Stomach (tissue), 9 donors: ENCODE measurements around the gene CLMP. TPM values are rescaled to one million over a fixed set of nuclear protein-coding genes. Genes with fewer than 3 reads are reported as not detected.

Experiments
- DNase-seq, 2 donors: peaks; one replicate each; pipeline versions ENCODE4 v3.0.0 to v3.0.0-alpha.2; 2013 to 2019
- H3K27ac ChIP-seq, 5 donors: fragments of 200-600 bp in 4 of 5; sonication (generic) in 4 of 5; one replicate each; pipeline ENCODE4 v1.5.1; 2013 to 2019; ENCODE audit warnings: mild to moderate bottlenecking in 1 of 5, moderate library complexity in 1 of 5
- H3K27me3 ChIP-seq, 3 donors: fragments of 200-600 bp; sonication (generic); one replicate each; pipeline ENCODE4 v1.5.1; 2017 to 2019; ENCODE audit warnings: mixed run types in 1 of 3
- H3K36me3 ChIP-seq, 4 donors: fragments of 200-600 bp; sonication (generic); 1 replicate in 3 of 4; 2 replicates in 1 of 4; pipeline ENCODE4 v1.5.1; 2016 to 2019
- H3K4me1 ChIP-seq, 4 donors: fragments of 200-600 bp; sonication (generic); one replicate each; pipeline ENCODE4 v1.5.1; 2016 to 2019
- H3K4me3 ChIP-seq, 4 donors: fragments of 200-600 bp; sonication (generic) in 3 of 4; one replicate each; pipeline ENCODE4 v1.5.1; 2016 to 2019; ENCODE audit warnings: mild to moderate bottlenecking in 1 of 4
- H3K9me3 ChIP-seq, 4 donors: fragments of 200-600 bp; sonication (generic); one replicate each; pipeline ENCODE4 v1.5.1; 2016 to 2019
- CTCF ChIP-seq, 7 experiments: fragments of 450-650 bp in 4 of 7; fragments of 200-600 bp in 3 of 7; sonication (generic) in 3 of 7; IDR thresholded peaks; one replicate each; pipeline ENCODE4 v1.5.1; 2016 to 2019; ENCODE audit warnings: antibody characterized with exemption in 7 of 7, control low read depth in 2 of 7, mild to moderate bottlenecking in 1 of 7
- EP300 ChIP-seq: sonication (generic); formaldehyde crosslinking; IDR thresholded peaks from one replicate; pipeline ENCODE4 v1.6.1; 2017; ENCODE audit warnings: antibody characterized with exemption
- POLR2A ChIP-seq, 4 donors: fragments of 450-650 bp; IDR thresholded peaks; one replicate each; pipeline ENCODE4 v1.6.1; 2016; ENCODE audit warnings: antibody characterized with exemption in 4 of 4, control low read depth in 2 of 4, mild to moderate bottlenecking in 1 of 4, moderate library complexity in 1 of 4
- POLR2AphosphoS5 ChIP-seq, 3 donors: sonication (generic); formaldehyde crosslinking; IDR thresholded peaks; one replicate each; pipeline ENCODE4 v1.6.1; 2016; ENCODE audit warnings: antibody characterized with exemption in 3 of 3
- WGBS, 5 donors: extraction: QIAGEN DNeasy Blood & Tissue Kit in 3 of 5; methylation state at CpG; one replicate each; pipeline versions ENCODE4 v1.1.5 to v1.1.7; 2013 to 2018; 5-methylcytosine and 5-hydroxymethylcytosine counted together
- intact Hi-C: fragments of 100-400 bp; cut with DNase I; formaldehyde crosslinking; loops from one replicate; pipeline ENCODE4 v1.15.1; 2023; ENCODE audit warnings: low total_unique reads
- polyA plus RNA-seq, 3 donors: library from polyadenylated mRNA; stranded (reverse); fragments of 200-250 nt; gene quantifications; one replicate each; pipeline ENCODE4 v1.2.3, GENCODE V29; 2013
- total RNA-seq, 5 donors: library from RNA; depleted of rRNA; stranded (reverse); fragments of >200 nt; gene quantifications; one replicate each; pipeline versions ENCODE4 v1.1.0 to v1.2.3, GENCODE V29; 2014 to 2016
- donor health status: healthy with polysubstance abuse.
- donor health status: Bipolar disorder and iron deficiency.
- donor health status: healthy.

CLMP gene
- total and polyA plus RNA-seq, 8 donors = 4.9 to 81.2 (median 40.5) TPM

GRCh38 chr11:123062892-123063825 lies 131.9 kb downstream of the CLMP start:
- H3K4me3 ChIP-seq = peak overlapping the region; percentile 73 to 99 (median 96)
- peak; percentile 50 to 84 for DNase-seq
- H3K27ac ChIP-seq = peak overlapping the region; percentile 97 to 100 (median 100)
- peaks cover 26 to 31% (median 30%) of the 10 kb centered on the region in 4 donors for H3K36me3 ChIP-seq
- no peaks in the 10 kb centered on the region for H3K27me3 ChIP-seq
- no peaks in the 10 kb centered on the region for H3K9me3 ChIP-seq
- H3K4me1 ChIP-seq = peaks cover 39 to 65% (median 48%) of the 10 kb centered on the region in 4 donors
- peak in 1 of 7 experiments; percentile 3 for TF ChIP-seq CTCF (IDR thresholded peaks at IDR 0.05)
- no peak for TF ChIP-seq EP300
- TF ChIP-seq POLR2A (IDR thresholded peaks at IDR 0.05) = no peak
- peak in 1 of 3 donors; percentile 12 for TF ChIP-seq POLR2AphosphoS5 (IDR thresholded peaks at IDR 0.05)
- intact Hi-C loops = no loop called here
- WGBS, 5 donors = 2 to 5% (median 2%) methylated on average over 29 to 37 of the region's 37 CpGs

GRCh38 chr11:123062158-123062891 lies 132.7 kb downstream of the CLMP start:
- intact Hi-C loops = no loop called here
- 0 to 2% (median 1%) methylated on average over 43 to 63 of the region's 63 CpGs for WGBS, 5 donors

GRCh38 chr11:123061403-123062157 lies 133.5 kb downstream of the CLMP start, which contains the start of gene HSPA8:
Gene HSPA8, minus strand, starts transcription at chr11:123062136. Its CDS starts 812 bp downstream, at chr11:123061324.
- Histone ChIP-seq H3K9me3 (no peaks in the 10 kb centered on the region), H3K4me3 (peak within 1 kb of the TSS; percentile 73 to 99 (median 96)), H3K27ac (peak within 1 kb of the TSS; percentile 97 to 100 (median 100)), H3K27me3 (no peaks in the 10 kb centered on the region), H3K36me3 (peaks cover 42 to 46% (median 45%) of the 10 kb centered on the region in 4 donors), H3K4me1 (peaks cover 53 to 80% (median 63%) of the 10 kb centered on the region in 4 donors)
- intact Hi-C loops = no loop called here
- TF ChIP-seq CTCF (IDR thresholded peaks at IDR 0.05) = no peak
- TF ChIP-seq POLR2AphosphoS5 (IDR thresholded peaks at IDR 0.05) = peak; percentile 33 to 98 (median 94)
- no peak for TF ChIP-seq EP300
- peak in 2 of 4 donors; percentile 95 to 98 for TF ChIP-seq POLR2A (IDR thresholded peaks at IDR 0.05)
- peak; percentile 60 to 80 for DNase-seq
- WGBS, 5 donors = 0 to 1% (median 0%) methylated on average over 25 to 45 of the region's 45 CpGs

More at GRCh38 chr11:123062158-123062891, 132.7 kb downstream of the CLMP start:
- H3K36me3 ChIP-seq = peaks cover 35 to 39% (median 38%) of the 10 kb centered on the region in 4 donors
- no peaks in the 10 kb centered on the region for H3K9me3 ChIP-seq
- peak; percentile 99 to 100 for DNase-seq
- peak; percentile 33 to 85 (median 70) for TF ChIP-seq POLR2AphosphoS5 (IDR thresholded peaks at IDR 0.05)
- peak; percentile 52 for TF ChIP-seq EP300
- TF ChIP-seq POLR2A (IDR thresholded peaks at IDR 0.05) = no peak
- TF ChIP-seq CTCF (IDR thresholded peaks at IDR 0.05) = peak in 1 of 7 experiments; percentile 4
- no peaks in the 10 kb centered on the region for H3K27me3 ChIP-seq
- peak overlapping the region; percentile 97 to 100 (median 100) for H3K27ac ChIP-seq
- peak overlapping the region; percentile 73 to 99 (median 96) for H3K4me3 ChIP-seq
- peaks cover 46 to 74% (median 56%) of the 10 kb centered on the region in 4 donors for H3K4me1 ChIP-seq
